ENCODE results near the gene FOXP2. TPM values are rescaled to one million over a fixed set of nuclear protein-coding genes. Genes with fewer than 3 reads are reported as not detected.

Gene FOXP2
- total RNA-seq (2.7 and 3.3 TPM in 2 replicates), polyA plus RNA-seq (0.25 and 0.37 TPM in 2 replicates), polyA minus RNA-seq (0.24 and 2.0 TPM in 2 replicates), Bru-seq, nascent RNA (percentile 46 among the genes with signal in this experiment), BruChase-seq, experiment 1, labeled RNA remaining after a 6-hour chase (percentile 26 among the genes with signal in this experiment), BruChase-seq, experiment 2, labeled RNA remaining after a 2-hour chase (percentile 32 among the genes with signal in this experiment)
- 0.18 and 0.27 TPM in 2 replicates for polyA plus RNA-seq (2011; cell fraction: cytosol; rRNA removed)
- 0.31 and 0.72 TPM in 2 replicates for polyA plus RNA-seq (2011; cell fraction: nucleus; rRNA removed)
- polyA plus RNA-seq (2012), result 0.31 and 0.70 TPM in 2 replicates
- 2.6 TPM for polyA minus RNA-seq (2011; cell fraction: cytosol; rRNA and poly(A)+ RNA removed)
- polyA minus RNA-seq (2011; cell fraction: nucleus; rRNA and poly(A)+ RNA removed), result 1.2 and 2.4 TPM in 2 replicates
- long read RNA-seq, partial matches to known transcripts, result 1 of 1 reads
- long read RNA-seq, other reads (novel, unspliced or antisense), result 0 of 1 reads

- Histone ChIP-seq H3K27me3 (ENCODE audit: control insufficient read depth in 2 of 2, insufficient read depth in 2 of 2, low read length in 2 of 2) (peaks cover 2% of the 10 kb centered on the region in 2 experiments), H3K9me1 (replicated peaks; ENCODE audit: control insufficient read depth, extremely low read depth, insufficient read depth, low read length) (no peaks in the 10 kb centered on the region), H3K9me3 (replicated peaks; ENCODE audit: control insufficient read depth, insufficient read depth, low read length) (no peaks in the 10 kb centered on the region), H3K9ac (replicated peaks; ENCODE audit: extremely low read depth, insufficient read depth, low read length) (no peak within 1 kb of the TSS), H4K20me1 (replicated peaks; ENCODE audit: control insufficient read depth, extremely low read depth, insufficient read depth, low read length) (no peaks in the 10 kb centered on the region), H2AFZ (ENCODE audit: low read depth, low read length) (peak within 1 kb of the TSS; percentile 13), H3K4me1 (ENCODE audit: control insufficient read depth, extremely low read depth, insufficient read depth, low read length) (no peaks in the 10 kb centered on the region), H3K79me2 (ENCODE audit: control insufficient read depth, insufficient read depth, low read length) (no peaks in the 10 kb centered on the region), H3K27ac (ENCODE audit: insufficient read depth, low read depth, low read length) (no peak within 1 kb of the TSS), H3K4me2 (ENCODE audit: insufficient read depth, low read length) (peak within 1 kb of the TSS; percentile 31), H3K36me3 (ENCODE audit: control insufficient read depth in 2 of 2, extremely low read depth in 1 of 2, insufficient read depth in 2 of 2, low read length in 2 of 2) (no peaks in the 10 kb centered on the region), H3K4me3 (replicated peaks in 1 of 3; ENCODE audit: insufficient read depth in 1 of 3, low read depth in 1 of 3, low read length in 3 of 3) (peak within 1 kb of the TSS in 1 of 3 experiments; percentile 46)
- FAIRE-seq, result no peak
- dilution Hi-C loops (cut with MboI; ENCODE audit: extremely low pct_ligation_motif_present, low sequenced_read_pairs) (no loop called here), intact Hi-C loops (cut with micrococcal nuclease) (loop anchor here (5.0 kb wide), 1 partner anchor 642 kb away; no protein-coding TSS in a partner anchor)
- BruUV-seq (replicated peaks), result no TSS peak
- CTCF ChIA-PET, result interaction anchor here (0.8 to 3.2 kb wide), 13 partner anchors 8 to 1437 kb away, joined by 3 to 28 read pairs (median 5); no protein-coding TSS in a partner anchor
- DNase-seq (ENCODE audit: low read depth, low spot score), result peak; percentile 19
- POLR2A ChIA-PET, result no interaction called here
- TF ChIP-seq POLR2AphosphoS5 (IDR thresholded peaks at IDR 0.05; ENCODE audit: insufficient read depth, low read depth, low read length) (no peak), POLR2A (IDR thresholded peaks at IDR 0.05; ENCODE audit: low read depth, low read length) (no peak), CTCF (IDR thresholded peaks at IDR 0.05; ENCODE audit: extremely low read depth in 1 of 2, insufficient read depth in 1 of 2, low read depth in 1 of 2, low read length in 2 of 2) (no peak), MYC (IDR thresholded peaks at IDR 0.05; ENCODE audit: low read depth, low read length) (no peak), JUN (IDR thresholded peaks at IDR 0.05; ENCODE audit: borderline replicate concordance, insufficient read depth, insufficient read length, low read depth) (no peak), FOS (IDR thresholded peaks at IDR 0.05; ENCODE audit: borderline replicate concordance, insufficient read depth, low read length) (no peak), GATA2 (IDR thresholded peaks at IDR 0.05; ENCODE audit: insufficient read depth, insufficient read length, low read depth, low read length) (no peak), EZH2 (IDR thresholded peaks at IDR 0.05; ENCODE audit: borderline replicate concordance, low read depth, low read length, severe bottlenecking) (no peak)
- TF ChIP-seq, protein P1, sequence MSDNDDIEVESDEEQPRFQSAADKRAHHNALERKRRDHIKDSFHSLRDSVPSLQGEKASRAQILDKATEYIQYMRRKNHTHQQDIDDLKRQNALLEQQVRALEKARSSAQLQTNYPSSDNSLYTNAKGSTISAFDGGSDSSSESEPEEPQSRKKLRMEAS (IDR thresholded peaks at IDR 0.05; ENCODE audit: insufficient read depth, insufficient read length), result no peak
Observed at GRCh38 chr7:114414156-114415063, at the start of gene FOXP2. TSS of gene FOXP2 (plus strand) at chr7:114414815. CDS start at chr7:114426512, 11,697 bp downstream.

All from endothelial cell of umbilical vein (primary cell).